ENCODE measurements around the gene CHST7.

The CHST7 gene

DNA sequence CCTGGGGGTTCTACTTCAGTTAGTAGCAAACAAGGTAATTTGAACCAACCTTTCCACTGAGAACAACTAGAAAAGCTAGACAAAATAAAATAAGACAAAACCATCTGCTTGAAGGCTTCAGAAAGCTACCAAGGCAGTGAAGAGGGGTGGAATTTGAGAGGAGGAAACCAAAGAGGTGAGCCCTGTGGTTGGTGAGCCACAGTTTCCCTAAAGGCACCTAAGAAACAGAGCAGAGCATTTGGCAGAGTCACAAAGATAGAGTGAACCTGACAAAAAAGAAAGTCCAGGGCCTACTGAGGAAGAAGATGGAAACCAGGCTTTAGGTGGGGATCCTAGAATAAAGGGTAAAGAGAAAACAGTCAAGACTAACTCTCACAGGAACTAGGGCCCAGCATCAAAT, 44.3 kb downstream of the CHST7 start:
- Histone ChIP-seq H3K9me3 (no peaks in the 10 kb centered on the region), H3K27ac (no peak overlapping the region), H3K27me3 (no peaks in the 10 kb centered on the region), H3K4me1 (ENCODE audit: control insufficient read depth in 1 of 2, insufficient read depth in 1 of 2, low read depth in 1 of 2, low read length in 1 of 2) (no peaks in the 10 kb centered on the region), H3K4me3 (ENCODE audit: low read depth in 1 of 2, low read length in 1 of 2) (no peak overlapping the region), H3K36me3 (no peaks in the 10 kb centered on the region)
- TF ChIP-seq, protein P1, sequence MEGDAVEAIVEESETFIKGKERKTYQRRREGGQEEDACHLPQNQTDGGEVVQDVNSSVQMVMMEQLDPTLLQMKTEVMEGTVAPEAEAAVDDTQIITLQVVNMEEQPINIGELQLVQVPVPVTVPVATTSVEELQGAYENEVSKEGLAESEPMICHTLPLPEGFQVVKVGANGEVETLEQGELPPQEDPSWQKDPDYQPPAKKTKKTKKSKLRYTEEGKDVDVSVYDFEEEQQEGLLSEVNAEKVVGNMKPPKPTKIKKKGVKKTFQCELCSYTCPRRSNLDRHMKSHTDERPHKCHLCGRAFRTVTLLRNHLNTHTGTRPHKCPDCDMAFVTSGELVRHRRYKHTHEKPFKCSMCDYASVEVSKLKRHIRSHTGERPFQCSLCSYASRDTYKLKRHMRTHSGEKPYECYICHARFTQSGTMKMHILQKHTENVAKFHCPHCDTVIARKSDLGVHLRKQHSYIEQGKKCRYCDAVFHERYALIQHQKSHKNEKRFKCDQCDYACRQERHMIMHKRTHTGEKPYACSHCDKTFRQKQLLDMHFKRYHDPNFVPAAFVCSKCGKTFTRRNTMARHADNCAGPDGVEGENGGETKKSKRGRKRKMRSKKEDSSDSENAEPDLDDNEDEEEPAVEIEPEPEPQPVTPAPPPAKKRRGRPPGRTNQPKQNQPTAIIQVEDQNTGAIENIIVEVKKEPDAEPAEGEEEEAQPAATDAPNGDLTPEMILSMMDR (IDR thresholded peaks at IDR 0.05): no peak

DNA sequence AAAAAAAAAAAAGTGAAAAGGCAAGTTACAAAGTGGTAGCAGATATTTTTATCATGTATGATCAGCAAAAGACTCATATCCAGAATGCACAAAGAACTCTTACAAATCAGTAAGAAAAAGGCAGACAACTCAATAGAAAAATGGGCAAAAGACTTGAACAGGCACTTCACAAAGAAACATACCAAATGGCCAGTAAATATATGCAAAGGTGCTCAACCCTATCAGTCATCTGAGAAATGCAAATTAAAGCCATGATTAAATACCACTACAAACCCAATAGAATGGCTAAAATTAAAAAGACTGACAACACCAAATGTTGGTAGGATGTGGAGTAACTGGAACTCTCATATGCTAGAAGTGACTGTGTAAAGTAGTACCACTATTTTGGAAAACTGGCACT, 45.4 kb downstream of the CHST7 start:
- Histone ChIP-seq H3K4me1 (ENCODE audit: control insufficient read depth in 1 of 2, insufficient read depth in 1 of 2, low read depth in 1 of 2, low read length in 1 of 2) (no peaks in the 10 kb centered on the region), H3K27ac (no peak overlapping the region), H3K36me3 (no peaks in the 10 kb centered on the region), H3K4me3 (ENCODE audit: low read depth in 1 of 2, low read length in 1 of 2) (no peak overlapping the region), H3K27me3 (no peaks in the 10 kb centered on the region), H3K9me3 (no peaks in the 10 kb centered on the region)
- TF ChIP-seq, protein P1 (IDR thresholded peaks at IDR 0.05): no peak

DNA sequence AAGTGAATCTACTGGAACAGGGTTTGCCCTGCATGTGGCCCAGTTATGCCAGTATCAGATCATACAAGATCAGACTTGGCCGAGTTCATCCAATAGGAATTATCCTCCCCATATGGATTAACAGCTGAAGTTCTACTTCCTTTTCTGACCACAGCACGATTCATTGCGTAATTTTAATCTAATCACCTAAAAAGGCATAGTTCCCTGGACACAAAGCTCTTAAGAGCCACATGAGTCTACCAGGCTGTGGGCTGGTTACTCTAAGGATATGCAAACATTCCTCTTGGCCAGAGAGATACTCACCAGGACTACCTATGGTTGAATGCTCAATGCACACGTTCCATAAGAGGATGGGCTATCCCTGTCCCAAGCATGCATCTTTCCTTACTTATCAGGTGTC, 46.9 kb downstream of the CHST7 start:
- no peak overlapping the region for H3K4me3 ChIP-seq (ENCODE audit: low read depth in 1 of 2, low read length in 1 of 2)
- H3K36me3 ChIP-seq: no peaks in the 10 kb centered on the region
- no peaks in the 10 kb centered on the region for H3K9me3 ChIP-seq
- no peaks in the 10 kb centered on the region for H3K4me1 ChIP-seq (ENCODE audit: control insufficient read depth in 1 of 2, insufficient read depth in 1 of 2, low read depth in 1 of 2, low read length in 1 of 2)
- TF ChIP-seq, protein P1 (IDR thresholded peaks at IDR 0.05): no peak
- H3K27ac ChIP-seq: no peak overlapping the region
- H3K27me3 ChIP-seq: no peaks in the 10 kb centered on the region

DNA sequence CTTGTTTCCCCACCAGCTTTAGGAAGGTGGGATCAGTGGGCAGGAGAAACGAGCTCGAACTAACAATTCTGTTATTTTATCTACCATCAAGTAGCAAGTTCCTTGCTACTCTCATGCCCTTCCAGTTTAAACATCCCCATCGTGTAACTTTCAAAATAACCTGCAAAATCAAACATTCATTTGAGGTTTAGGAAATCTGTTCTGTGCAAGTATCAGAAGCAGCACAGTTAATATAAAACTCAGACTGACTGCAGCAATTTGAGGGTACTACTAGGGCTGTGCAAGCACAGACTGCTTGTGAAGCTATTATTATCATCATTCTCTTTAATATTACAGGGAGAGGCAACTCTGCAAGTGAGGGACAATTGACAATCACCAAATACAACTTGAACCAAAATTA, 48.0 kb downstream of the CHST7 start:
- Histone ChIP-seq H3K27me3 (no peaks in the 10 kb centered on the region), H3K9me3 (no peaks in the 10 kb centered on the region), H3K36me3 (no peaks in the 10 kb centered on the region), H3K4me1 (ENCODE audit: control insufficient read depth in 1 of 2, insufficient read depth in 1 of 2, low read depth in 1 of 2, low read length in 1 of 2) (peaks cover 9 to 10% of the 10 kb centered on the region in 2 experiments), H3K27ac (no peak overlapping the region), H3K4me3 (ENCODE audit: low read depth in 1 of 2, low read length in 1 of 2) (no peak overlapping the region)
- TF ChIP-seq, protein P1 (IDR thresholded peaks at IDR 0.05): no peak

DNA sequence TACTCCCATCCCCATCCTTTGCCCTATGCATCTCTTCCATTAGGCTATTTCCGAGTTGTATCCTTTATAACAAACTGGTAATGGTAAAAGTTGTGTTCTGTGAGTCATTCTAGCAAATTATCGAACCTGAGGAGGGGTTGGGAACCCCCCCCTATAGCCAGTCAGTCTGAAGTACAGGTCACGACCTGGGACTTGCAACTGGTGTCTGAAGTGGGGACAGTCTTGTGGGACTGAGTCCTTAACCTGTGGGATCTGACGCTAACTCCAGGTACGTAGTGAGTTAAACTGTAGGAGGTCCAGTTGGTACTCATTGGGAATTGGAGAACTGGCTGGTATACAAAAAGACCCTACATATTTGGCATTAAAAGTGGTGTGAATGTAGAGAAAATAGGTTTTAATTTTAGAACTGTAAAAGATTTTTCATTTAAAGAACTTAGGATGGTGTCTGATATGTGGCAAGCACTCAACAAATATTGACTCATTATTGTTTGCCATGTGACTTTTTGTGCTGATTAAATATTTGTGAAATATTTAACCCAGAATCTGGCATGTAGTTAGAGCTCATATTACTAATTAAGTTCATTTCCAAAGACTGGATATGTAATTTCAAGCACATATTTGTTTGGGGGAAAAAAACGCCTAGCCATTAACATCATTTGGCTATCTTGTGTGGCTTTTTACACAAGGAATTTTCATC, 50.7 kb downstream of the CHST7 start:
- Histone ChIP-seq H3K9me3 (no peaks in the 10 kb centered on the region), H3K27ac (no peak overlapping the region), H3K4me1 (ENCODE audit: control insufficient read depth in 1 of 2, insufficient read depth in 1 of 2, low read depth in 1 of 2, low read length in 1 of 2) (peaks cover 36 to 37% of the 10 kb centered on the region in 2 experiments), H3K27me3 (no peaks in the 10 kb centered on the region), H3K36me3 (no peaks in the 10 kb centered on the region), H3K4me3 (ENCODE audit: low read depth in 1 of 2, low read length in 1 of 2) (no peak overlapping the region)
- TF ChIP-seq, protein P1 (IDR thresholded peaks at IDR 0.05): no peak
